Activated T-helper 2 cell treated with anti-CD3 and anti-CD28 coated beads, Interferon-gamma antibody, Interleukin-2, Interleukin-4, amounts not matched to agents 10 μg/mL and 5 μg/mL and 100 μg/mL, durations not matched to agents 14 hours and 24 hours and 36 hours (primary cell): ENCODE measurements around the gene PILRA. TPM values are rescaled to one million over a fixed set of nuclear protein-coding genes. Genes with fewer than 3 reads are reported as not detected.
A peak's percentile ranks its signal among the peaks of the same experiment; 100 is the strongest.

Experiments used
- DNase-seq: peaks from one replicate; pipeline ENCODE4 v3.0.0; 2021; ENCODE audit warnings: low spot score
- H3K27ac Mint-ChIP-seq: one replicate; pipeline ENCODE4 v1.8.0; 2021; ENCODE audit warnings: mixed read lengths
- H3K27me3 Mint-ChIP-seq: one replicate; pipeline ENCODE4 v1.8.0; 2021; ENCODE audit warnings: low read depth, mixed read lengths
- H3K36me3 Mint-ChIP-seq: one replicate; pipeline ENCODE4 v1.8.0; 2021; ENCODE audit warnings: low read depth, mixed read lengths
- H3K4me1 Mint-ChIP-seq: one replicate; pipeline ENCODE4 v1.8.0; 2021; ENCODE audit warnings: low read depth, mixed read lengths
- H3K4me3 Mint-ChIP-seq: one replicate; pipeline ENCODE4 v1.8.0; 2021; ENCODE audit warnings: low read depth, mild to moderate bottlenecking, moderate library complexity, mixed read lengths
- H3K9me3 Mint-ChIP-seq: one replicate; pipeline ENCODE4 v1.8.0; 2021; ENCODE audit warnings: mixed read lengths
- intact Hi-C: fragments of 100-400 bp; cut with micrococcal nuclease; formaldehyde crosslinking; loops from one replicate; pipeline ENCODE4 v1.15.1; 2023
- total RNA-seq: library from RNA; stranded (reverse); gene quantifications from 2 replicates; pipeline ENCODE4 v1.2.3, GENCODE V29; 2022

PILRA gene
- total RNA-seq, 1 donor from 2014 or later = 12.3 TPM

DNA sequence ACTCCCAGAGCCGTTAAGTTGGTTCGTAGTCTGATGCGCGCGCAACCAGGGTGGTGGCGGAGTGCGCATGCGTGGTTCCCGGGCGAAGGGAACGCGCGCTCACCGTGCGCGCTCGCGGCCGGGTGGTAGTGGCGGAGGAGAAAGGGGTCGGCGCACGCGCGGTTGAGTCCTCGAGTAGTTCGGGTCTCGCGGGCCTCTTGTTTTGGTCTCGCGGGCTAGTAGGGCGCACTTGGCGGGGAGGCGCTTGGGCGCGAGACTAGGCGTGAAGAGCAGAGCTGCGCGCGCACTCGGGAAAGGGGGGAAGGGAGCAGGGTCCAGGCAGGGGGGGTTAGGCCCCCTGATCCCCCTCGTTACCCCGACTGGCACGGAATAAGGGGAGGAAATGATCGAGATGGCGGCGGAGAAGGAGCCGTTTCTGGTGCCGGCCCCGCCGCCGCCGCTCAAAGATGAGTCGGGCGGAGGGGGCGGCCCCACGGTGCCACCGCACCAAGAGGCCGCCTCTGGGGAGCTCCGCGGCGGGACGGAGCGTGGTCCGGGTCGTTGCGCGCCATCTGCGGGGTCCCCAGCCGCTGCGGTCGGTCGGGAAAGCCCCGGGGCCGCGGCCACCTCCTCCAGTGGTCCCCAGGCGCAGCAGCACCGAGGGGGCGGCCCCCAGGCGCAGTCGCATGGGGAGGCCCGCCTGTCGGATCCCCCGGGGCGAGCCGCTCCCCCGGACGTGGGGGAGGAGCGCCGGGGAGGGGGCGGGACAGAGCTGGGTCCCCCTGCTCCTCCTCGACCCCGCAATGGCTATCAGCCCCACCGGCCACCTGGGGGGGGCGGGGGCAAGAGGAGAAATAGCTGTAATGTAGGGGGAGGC, 56.6 kb downstream of the PILRA start, which contains the start of gene MEPCE:
TSS of gene MEPCE (plus strand) at position 195 of the 856 bp plus-strand sequence. CDS start at position 383, 188 bp downstream.
- intact Hi-C loops = loop anchor here (1.0 to 2.0 kb wide), 7 partner anchors 33 to 329 kb away; partner anchors contain the start of genes AP4M1, GNB2, MCM7 and MOSPD3
- Mint-ChIP-seq H3K9me3 (no peaks in the 10 kb centered on the region), H3K4me1 (peaks cover 34% of the 10 kb centered on the region), H3K27me3 (peaks cover 2% of the 10 kb centered on the region), H3K27ac (peak within 1 kb of the TSS; percentile 96), H3K4me3 (peak within 1 kb of the TSS; percentile 90), H3K36me3 (peaks cover 43% of the 10 kb centered on the region)
- DNase-seq = peak; percentile 93

DNA sequence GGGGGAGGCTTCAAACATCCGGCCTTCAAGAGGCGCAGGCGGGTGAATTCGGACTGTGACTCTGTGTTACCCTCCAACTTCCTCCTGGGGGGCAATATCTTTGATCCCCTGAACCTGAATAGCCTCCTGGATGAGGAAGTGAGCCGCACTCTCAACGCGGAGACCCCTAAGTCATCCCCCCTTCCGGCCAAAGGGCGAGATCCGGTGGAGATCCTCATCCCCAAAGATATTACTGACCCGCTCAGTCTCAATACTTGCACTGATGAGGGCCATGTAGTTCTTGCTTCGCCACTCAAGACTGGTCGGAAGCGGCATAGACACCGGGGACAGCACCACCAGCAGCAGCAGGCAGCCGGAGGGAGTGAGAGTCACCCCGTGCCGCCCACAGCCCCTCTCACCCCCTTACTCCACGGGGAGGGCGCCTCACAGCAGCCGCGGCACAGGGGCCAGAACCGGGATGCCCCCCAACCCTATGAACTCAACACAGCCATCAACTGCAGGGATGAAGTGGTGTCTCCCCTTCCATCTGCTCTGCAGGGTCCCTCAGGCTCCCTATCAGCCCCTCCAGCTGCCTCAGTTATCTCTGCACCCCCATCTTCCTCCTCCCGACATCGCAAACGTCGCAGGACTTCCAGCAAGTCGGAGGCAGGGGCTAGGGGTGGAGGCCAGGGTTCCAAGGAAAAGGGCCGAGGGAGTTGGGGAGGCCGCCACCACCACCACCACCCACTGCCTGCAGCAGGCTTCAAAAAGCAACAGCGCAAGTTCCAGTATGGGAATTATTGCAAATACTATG, 57.4 kb downstream of the PILRA start:
- Mint-ChIP-seq H3K27ac (peak overlapping the region; percentile 93), H3K4me3 (peak overlapping the region; percentile 89), H3K36me3 (peaks cover 52% of the 10 kb centered on the region), H3K4me1 (peaks cover 38% of the 10 kb centered on the region), H3K9me3 (no peaks in the 10 kb centered on the region), H3K27me3 (peaks cover 2% of the 10 kb centered on the region)
- intact Hi-C loops = loop anchor here (1.0 kb wide), 1 partner anchor 108 kb away; no protein-coding TSS in a partner anchor
- DNase-seq = peak; percentile 29

DNA sequence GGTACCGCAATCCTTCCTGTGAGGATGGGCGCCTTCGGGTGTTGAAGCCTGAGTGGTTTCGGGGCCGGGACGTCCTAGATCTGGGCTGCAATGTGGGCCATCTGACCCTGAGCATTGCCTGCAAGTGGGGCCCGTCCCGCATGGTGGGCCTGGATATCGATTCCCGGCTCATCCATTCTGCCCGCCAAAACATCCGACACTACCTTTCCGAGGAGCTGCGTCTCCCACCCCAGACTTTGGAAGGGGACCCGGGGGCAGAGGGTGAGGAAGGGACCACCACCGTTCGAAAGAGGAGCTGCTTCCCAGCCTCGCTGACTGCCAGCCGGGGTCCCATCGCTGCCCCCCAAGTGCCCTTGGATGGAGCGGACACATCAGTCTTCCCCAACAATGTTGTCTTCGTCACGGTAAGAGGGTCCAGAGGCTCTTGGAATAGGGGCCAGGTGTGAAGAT, 58.0 kb downstream of the PILRA start:
- intact Hi-C loops = no loop called here
- no peaks in the 10 kb centered on the region for H3K27me3 Mint-ChIP-seq
- peak overlapping the region; percentile 89 for H3K4me3 Mint-ChIP-seq
- no peaks in the 10 kb centered on the region for H3K9me3 Mint-ChIP-seq
- H3K4me1 Mint-ChIP-seq = peaks cover 38% of the 10 kb centered on the region
- peak overlapping the region; percentile 64 for H3K27ac Mint-ChIP-seq
- no peak for DNase-seq
- peaks cover 56% of the 10 kb centered on the region for H3K36me3 Mint-ChIP-seq

DNA sequence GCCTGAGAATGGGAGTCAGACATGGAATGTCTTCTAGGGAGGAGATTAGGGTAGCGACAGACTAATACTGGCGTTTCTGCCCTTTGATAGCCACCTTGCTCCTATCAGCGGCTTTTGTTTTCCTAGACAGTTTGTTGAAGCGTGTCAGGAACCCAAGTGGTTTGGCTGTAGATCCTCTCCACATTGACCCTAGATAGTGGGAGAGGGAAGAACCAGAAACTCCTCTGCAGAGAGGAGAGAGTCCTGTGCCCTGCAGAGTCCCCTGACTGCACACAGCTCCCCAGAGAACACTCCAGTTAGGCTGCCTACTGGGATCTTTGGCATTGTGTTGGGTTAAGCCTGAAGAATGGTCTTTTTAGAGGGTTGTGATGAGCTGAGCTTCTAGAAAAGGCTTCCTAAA, 58.8 kb downstream of the PILRA start:
- intact Hi-C loops = no loop called here
- Mint-ChIP-seq H3K4me1 (peaks cover 38% of the 10 kb centered on the region), H3K27ac (peak overlapping the region; percentile 64), H3K36me3 (peaks cover 58% of the 10 kb centered on the region), H3K4me3 (peak overlapping the region; percentile 89), H3K9me3 (no peaks in the 10 kb centered on the region), H3K27me3 (no peaks in the 10 kb centered on the region)
- no peak for DNase-seq

DNA sequence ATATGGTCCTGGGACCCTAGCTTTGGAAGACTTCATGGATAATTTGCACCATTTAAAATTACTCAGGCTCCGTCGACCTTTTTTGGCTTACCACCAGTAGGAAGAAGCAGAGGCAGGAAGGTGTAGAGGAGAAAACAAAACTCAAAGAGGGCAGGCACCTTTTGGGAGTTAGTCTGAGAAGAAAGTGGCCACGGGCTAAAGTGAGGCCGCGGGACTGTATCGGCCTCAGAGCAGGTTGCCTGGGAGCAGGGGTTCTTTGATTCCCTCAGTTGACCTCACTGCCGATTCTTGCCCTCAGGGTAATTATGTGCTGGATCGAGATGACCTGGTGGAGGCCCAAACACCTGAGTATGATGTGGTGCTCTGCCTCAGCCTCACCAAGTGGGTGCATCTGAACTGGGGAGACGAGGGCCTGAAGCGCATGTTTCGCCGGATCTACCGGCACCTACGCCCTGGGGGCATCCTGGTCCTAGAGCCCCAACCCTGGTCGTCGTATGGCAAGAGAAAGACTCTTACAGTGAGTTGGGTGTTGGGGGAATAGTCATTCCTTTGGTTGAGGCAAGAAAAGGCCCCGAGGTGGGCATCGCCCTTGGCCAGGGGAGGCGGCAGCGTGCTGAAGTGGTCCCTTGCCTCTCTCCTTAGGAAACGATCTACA, 59.5 kb downstream of the PILRA start:
- peaks cover 58% of the 10 kb centered on the region for H3K36me3 Mint-ChIP-seq
- peak overlapping the region; percentile 5 for H3K27ac Mint-ChIP-seq
- peaks cover 37% of the 10 kb centered on the region for H3K4me1 Mint-ChIP-seq
- no peaks in the 10 kb centered on the region for H3K27me3 Mint-ChIP-seq
- H3K9me3 Mint-ChIP-seq = no peaks in the 10 kb centered on the region
- no peak overlapping the region for H3K4me3 Mint-ChIP-seq
- DNase-seq = no peak
- intact Hi-C loops = no loop called here

DNA sequence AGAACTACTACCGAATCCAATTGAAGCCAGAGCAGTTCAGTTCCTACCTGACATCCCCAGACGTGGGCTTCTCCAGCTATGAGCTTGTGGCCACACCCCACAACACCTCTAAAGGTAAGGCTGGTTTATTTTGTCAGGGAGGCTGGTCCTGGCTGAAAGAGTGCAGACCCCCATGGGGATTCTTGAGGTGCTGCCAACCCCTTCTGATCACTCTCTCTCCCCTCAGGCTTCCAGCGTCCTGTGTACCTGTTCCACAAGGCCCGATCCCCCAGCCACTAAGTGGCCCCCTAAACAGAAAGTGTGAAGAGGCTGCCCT, 59.9 kb downstream of the PILRA start:
- no peak for DNase-seq
- Mint-ChIP-seq H3K27ac (no peak overlapping the region), H3K4me1 (peaks cover 36% of the 10 kb centered on the region), H3K36me3 (peaks cover 58% of the 10 kb centered on the region), H3K9me3 (no peaks in the 10 kb centered on the region), H3K4me3 (peak overlapping the region; percentile 34), H3K27me3 (no peaks in the 10 kb centered on the region)
- intact Hi-C loops = no loop called here

DNA sequence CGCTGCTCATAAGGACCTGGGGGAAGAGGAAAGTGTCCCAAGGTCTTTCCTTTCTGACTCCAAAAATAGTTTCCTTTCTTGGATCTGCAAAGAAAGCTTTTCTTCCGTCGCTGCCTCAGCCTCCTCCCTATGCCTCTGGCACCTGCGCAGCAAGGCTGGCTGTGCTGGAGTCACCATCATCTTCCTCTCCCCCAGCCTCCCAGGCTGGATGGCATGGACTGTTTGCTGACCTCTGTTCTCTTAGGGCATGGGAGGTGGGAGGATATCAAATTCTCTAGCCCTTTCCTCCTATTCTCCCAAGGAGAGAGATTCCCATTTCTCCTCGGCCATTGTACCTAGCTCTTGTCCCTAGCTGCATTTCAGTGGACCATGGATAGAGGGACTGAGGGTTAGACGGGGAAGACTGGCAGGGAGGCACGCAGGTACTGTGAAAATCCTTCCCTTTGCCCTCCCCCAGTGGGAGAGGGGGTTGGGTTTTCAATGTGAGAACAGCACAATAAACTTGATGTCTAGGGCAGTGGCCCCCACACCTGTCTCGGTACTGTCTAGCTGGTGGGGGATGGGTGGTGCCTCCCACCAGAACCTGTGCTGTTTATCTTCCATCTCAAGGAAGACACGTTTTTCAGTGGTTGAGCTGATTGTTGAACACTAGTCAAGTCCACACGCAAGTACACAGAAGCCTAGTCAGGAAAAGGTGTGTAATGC, 60.5 kb downstream of the PILRA start:
- peak overlapping the region; percentile 85 for H3K4me3 Mint-ChIP-seq
- DNase-seq = no peak
- no peaks in the 10 kb centered on the region for H3K27me3 Mint-ChIP-seq
- H3K36me3 Mint-ChIP-seq = peaks cover 58% of the 10 kb centered on the region
- H3K4me1 Mint-ChIP-seq = peaks cover 36% of the 10 kb centered on the region
- intact Hi-C loops = no loop called here
- no peaks in the 10 kb centered on the region for H3K9me3 Mint-ChIP-seq
- H3K27ac Mint-ChIP-seq = peak overlapping the region; percentile 43

DNA sequence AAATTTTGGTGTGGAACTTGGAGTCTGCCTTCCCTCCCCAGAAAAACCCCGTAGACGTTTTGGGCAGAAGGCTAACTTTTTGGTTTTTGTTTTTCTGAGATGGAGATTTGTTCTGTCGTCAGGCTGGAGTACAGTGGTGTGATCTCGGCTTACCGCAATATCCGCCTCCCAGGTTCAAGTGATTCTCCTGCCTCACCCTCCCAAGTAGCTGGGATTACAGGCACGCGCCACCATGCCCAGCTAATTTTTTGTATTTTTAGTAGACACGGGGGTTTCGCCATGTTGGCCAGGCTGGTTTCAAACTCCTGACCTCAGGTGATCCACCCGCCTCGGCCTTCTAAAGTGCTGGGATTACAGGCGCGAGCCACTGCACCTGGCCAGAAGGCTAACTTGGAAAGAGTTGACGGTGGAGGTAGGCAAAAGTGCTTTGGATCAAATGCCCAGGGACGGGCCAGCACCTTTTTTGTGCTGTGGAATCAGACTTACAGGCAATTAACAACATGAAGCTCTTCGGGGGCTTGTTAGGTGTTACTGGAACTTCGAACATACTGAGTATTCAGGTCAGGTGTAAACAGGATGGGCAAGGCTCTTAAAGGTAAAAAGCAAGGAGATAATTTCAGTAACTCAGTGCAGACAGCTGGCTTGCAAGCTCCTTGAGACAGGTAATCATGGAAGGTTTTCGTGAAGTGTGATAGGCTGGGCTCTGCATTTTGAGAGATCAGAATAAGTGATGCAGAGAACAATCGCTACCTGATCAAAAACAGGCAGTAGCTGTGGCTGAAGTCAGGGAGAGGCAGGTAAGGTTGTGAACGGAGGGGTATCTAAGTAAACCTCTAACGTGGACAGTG, 61.2 kb downstream of the PILRA start:
- peak overlapping the region; percentile 85 for H3K4me3 Mint-ChIP-seq
- intact Hi-C loops = no loop called here
- H3K27me3 Mint-ChIP-seq = no peaks in the 10 kb centered on the region
- DNase-seq = no peak
- H3K27ac Mint-ChIP-seq = peak overlapping the region; percentile 78
- peaks cover 56% of the 10 kb centered on the region for H3K36me3 Mint-ChIP-seq
- peaks cover 35% of the 10 kb centered on the region for H3K4me1 Mint-ChIP-seq
- H3K9me3 Mint-ChIP-seq = no peaks in the 10 kb centered on the region

DNA sequence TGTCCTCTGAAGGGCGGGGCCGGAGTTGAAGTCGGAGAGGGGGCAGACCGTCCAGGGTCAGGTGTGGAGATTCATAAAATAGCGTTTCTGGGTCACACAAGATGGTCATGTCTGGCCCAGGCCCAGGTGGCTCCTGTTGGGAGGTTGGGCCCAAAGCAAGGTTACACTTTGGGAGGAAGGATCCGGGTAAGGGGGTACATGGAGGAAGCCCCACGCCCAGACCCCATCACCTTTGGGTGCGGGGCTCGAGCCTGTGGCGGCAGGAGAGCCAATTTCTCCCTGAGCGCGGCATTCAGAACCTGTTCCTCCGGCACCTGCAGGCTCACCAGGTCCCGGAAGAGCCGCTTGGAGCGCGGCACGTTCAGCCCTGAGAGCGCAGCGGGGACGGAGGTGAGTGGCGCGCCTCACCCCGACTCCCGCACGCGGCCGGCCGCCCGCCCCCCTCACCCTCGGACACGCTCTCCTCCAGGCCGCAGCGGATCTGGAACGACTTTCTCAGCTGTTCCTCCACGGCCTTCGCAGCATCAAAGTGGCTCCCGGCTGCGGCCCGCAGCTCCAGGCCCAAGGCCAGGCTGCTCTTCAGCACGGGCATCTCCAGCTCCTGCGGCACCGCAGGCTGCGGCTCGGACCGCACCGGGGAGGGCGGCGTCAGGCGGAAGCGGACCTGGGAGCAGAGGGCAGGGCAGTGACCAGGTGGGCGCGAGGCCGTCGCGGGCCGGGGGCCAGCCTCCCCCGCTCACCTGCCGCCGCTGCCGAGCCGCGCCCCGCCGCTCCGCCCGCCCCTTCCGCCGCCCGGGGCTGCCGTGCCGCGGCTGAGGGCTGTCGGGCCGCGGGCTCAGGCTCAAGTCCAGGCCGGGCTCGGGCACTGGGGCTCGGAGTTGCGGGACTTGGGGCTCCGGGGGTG, 62.4 kb downstream of the PILRA start:
- Mint-ChIP-seq H3K4me3 (peak overlapping the region; percentile 94), H3K9me3 (no peaks in the 10 kb centered on the region), H3K36me3 (peaks cover 51% of the 10 kb centered on the region), H3K27me3 (no peaks in the 10 kb centered on the region), H3K27ac (peak overlapping the region; percentile 78), H3K4me1 (peaks cover 32% of the 10 kb centered on the region)
- intact Hi-C loops = no loop called here
- peak; percentile 38 for DNase-seq

DNA sequence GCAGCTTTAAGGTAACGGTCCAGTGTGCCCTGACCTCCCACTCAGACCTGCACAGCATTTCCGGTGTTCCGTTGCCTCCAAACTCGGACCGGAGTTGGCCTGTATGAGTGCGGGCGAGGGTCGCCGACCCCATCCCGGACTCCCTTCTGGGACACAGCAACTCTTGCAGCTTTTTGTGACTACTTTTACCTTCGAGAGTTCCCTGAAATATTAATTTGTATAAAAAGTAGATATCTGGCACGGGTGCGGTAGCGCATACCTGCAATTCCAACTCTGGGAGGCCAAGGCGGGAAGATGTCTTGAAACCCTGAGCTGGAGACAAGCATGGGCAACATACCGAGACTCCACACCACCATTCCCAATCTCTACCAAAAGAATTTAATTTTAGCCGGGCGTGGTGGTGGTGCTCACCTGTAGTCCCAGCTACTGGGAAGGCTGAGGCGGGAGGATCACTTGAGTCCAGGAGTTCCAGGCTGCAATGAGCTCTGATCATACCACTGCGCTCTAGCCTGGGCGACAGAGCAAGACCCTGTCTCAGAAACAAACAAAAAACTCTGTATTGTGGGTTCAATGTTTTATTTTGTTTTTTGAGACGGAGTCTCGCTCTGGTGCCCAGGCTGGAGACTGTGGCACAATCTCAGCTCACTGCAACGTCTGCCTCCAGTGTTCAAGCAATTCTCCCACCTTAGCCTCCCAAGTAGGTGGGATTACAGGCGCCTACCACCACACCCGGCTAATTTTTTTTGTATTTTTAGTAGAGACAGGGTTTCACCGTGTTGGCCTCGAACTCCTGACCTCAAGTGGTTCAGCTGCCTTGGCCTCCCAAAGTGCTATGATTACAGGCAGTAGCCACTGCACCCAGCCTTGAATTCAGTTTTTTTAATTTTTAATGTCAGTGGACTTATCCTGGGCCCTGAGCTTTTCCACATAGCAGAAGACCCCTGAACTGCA, 64.1 kb downstream of the PILRA start:
- H3K9me3 Mint-ChIP-seq = no peaks in the 10 kb centered on the region
- no peak overlapping the region for H3K27ac Mint-ChIP-seq
- no peak for DNase-seq
- peak overlapping the region; percentile 37 for H3K4me3 Mint-ChIP-seq
- peaks cover 39% of the 10 kb centered on the region for H3K36me3 Mint-ChIP-seq
- peaks cover 21% of the 10 kb centered on the region for H3K4me1 Mint-ChIP-seq
- intact Hi-C loops = no loop called here
- no peaks in the 10 kb centered on the region for H3K27me3 Mint-ChIP-seq
